Activated T-cell treated with anti-CD3 and anti-CD28 coated beads, Interleukin-2, amount 50 U/mL, for 4 hours (primary cell): ENCODE measurements around the gene TFAP2B. TPM values are rescaled to one million over a fixed set of nuclear protein-coding genes. Genes with fewer than 3 reads are reported as not detected.

Experiments
- ATAC-seq, 2 donors: fragments of 200-7000 bp; cut with Tn5 transposase; one replicate each; pipeline ENCODE4 v1.10.0; 2021
- DNase-seq: peaks from one replicate; pipeline ENCODE4 v3.0.0-alpha.2; 2020
- H3K27me3 Mint-ChIP-seq: one replicate; pipeline ENCODE4 v1.8.0; 2021; ENCODE audit warnings: low read depth, mixed read lengths
- H3K36me3 Mint-ChIP-seq: one replicate; pipeline ENCODE4 v1.8.0; 2022; ENCODE audit warnings: mixed read lengths; ENCODE audit not compliant: insufficient read depth
- H3K4me1 Mint-ChIP-seq: one replicate; pipeline ENCODE4 v1.8.0; 2021; ENCODE audit warnings: low read depth, mixed read lengths
- H3K4me3 Mint-ChIP-seq: one replicate; pipeline ENCODE4 v1.8.0; 2021; ENCODE audit warnings: mild to moderate bottlenecking, moderate library complexity, mixed read lengths
- H3K9me3 Mint-ChIP-seq: one replicate; pipeline ENCODE4 v1.8.0; 2021; ENCODE audit warnings: mixed read lengths
- total RNA-seq, 3 donors: library from RNA; stranded (reverse); gene quantifications; one replicate each; pipeline ENCODE4 v1.2.1, GENCODE V29; 2021

Gene TFAP2B
- total RNA-seq, 3 donors from 2014 or later: not detected

GRCh38 chr6:50834929-50835410, 16.3 kb downstream of the TFAP2B start:
- no peak overlapping the region for H3K4me3 Mint-ChIP-seq
- no peak for ATAC-seq
- H3K36me3 Mint-ChIP-seq: no peaks in the 10 kb centered on the region
- H3K4me1 Mint-ChIP-seq: no peaks in the 10 kb centered on the region
- no peaks in the 10 kb centered on the region for H3K9me3 Mint-ChIP-seq
- DNase-seq: no peak
- peaks cover 56% of the 10 kb centered on the region for H3K27me3 Mint-ChIP-seq

- ATAC-seq (no peak), DNase-seq (no peak)
- Mint-ChIP-seq H3K27me3 (peaks cover 64% of the 10 kb centered on the region), H3K9me3 (no peaks in the 10 kb centered on the region), H3K36me3 (no peaks in the 10 kb centered on the region), H3K4me1 (no peaks in the 10 kb centered on the region), H3K4me3 (no peak overlapping the region)
Measured at GRCh38 chr6:50836231-50836630, 17.6 kb downstream of the TFAP2B start.

GRCh38 chr6:50837589-50838445, 19.1 kb downstream of the TFAP2B start:
- no peaks in the 10 kb centered on the region for H3K4me1 Mint-ChIP-seq
- H3K27me3 Mint-ChIP-seq: peaks cover 71% of the 10 kb centered on the region
- no peak overlapping the region for H3K4me3 Mint-ChIP-seq
- no peaks in the 10 kb centered on the region for H3K9me3 Mint-ChIP-seq
- no peaks in the 10 kb centered on the region for H3K36me3 Mint-ChIP-seq
- DNase-seq (no peak), ATAC-seq (no peak)

GRCh38 chr6:50840112-50840810, 21.6 kb downstream of the TFAP2B start:
- Mint-ChIP-seq H3K4me1 (no peaks in the 10 kb centered on the region), H3K4me3 (no peak overlapping the region), H3K36me3 (no peaks in the 10 kb centered on the region), H3K27me3 (peaks cover 83% of the 10 kb centered on the region), H3K9me3 (no peaks in the 10 kb centered on the region)
- DNase-seq (no peak), ATAC-seq (no peak)

GRCh38 chr6:50840811-50841192, 22.1 kb downstream of the TFAP2B start:
- Mint-ChIP-seq H3K4me1 (no peaks in the 10 kb centered on the region), H3K36me3 (no peaks in the 10 kb centered on the region), H3K4me3 (no peak overlapping the region), H3K9me3 (no peaks in the 10 kb centered on the region), H3K27me3 (peaks cover 81% of the 10 kb centered on the region)
- DNase-seq (no peak), ATAC-seq (no peak)

GRCh38 chr6:50842446-50842845, 23.8 kb downstream of the TFAP2B start:
- Mint-ChIP-seq H3K4me1 (no peaks in the 10 kb centered on the region), H3K27me3 (peaks cover 83% of the 10 kb centered on the region), H3K36me3 (no peaks in the 10 kb centered on the region), H3K9me3 (no peaks in the 10 kb centered on the region), H3K4me3 (no peak overlapping the region)
- ATAC-seq: no peak
- no peak for DNase-seq

GRCh38 chr6:50842861-50843384, 24.3 kb downstream of the TFAP2B start:
- no peaks in the 10 kb centered on the region for H3K4me1 Mint-ChIP-seq
- no peaks in the 10 kb centered on the region for H3K9me3 Mint-ChIP-seq
- no peak for ATAC-seq
- DNase-seq: no peak
- H3K36me3 Mint-ChIP-seq: no peaks in the 10 kb centered on the region
- H3K4me3 Mint-ChIP-seq: no peak overlapping the region
- H3K27me3 Mint-ChIP-seq: peaks cover 83% of the 10 kb centered on the region

- no peaks in the 10 kb centered on the region for H3K4me1 Mint-ChIP-seq
- ATAC-seq: no peak
- H3K27me3 Mint-ChIP-seq: peaks cover 82% of the 10 kb centered on the region
- H3K36me3 Mint-ChIP-seq: no peaks in the 10 kb centered on the region
- H3K9me3 Mint-ChIP-seq: no peaks in the 10 kb centered on the region
- no peak for DNase-seq
- H3K4me3 Mint-ChIP-seq: no peak overlapping the region
Measured at GRCh38 chr6:50843842-50844241, 25.2 kb downstream of the TFAP2B start.

- no peak for DNase-seq
- no peak for ATAC-seq
- H3K36me3 Mint-ChIP-seq: no peaks in the 10 kb centered on the region
- H3K4me3 Mint-ChIP-seq: no peak overlapping the region
- H3K27me3 Mint-ChIP-seq: peaks cover 88% of the 10 kb centered on the region
- no peaks in the 10 kb centered on the region for H3K4me1 Mint-ChIP-seq
- no peaks in the 10 kb centered on the region for H3K9me3 Mint-ChIP-seq
Measured at GRCh38 chr6:50845499-50846143, 26.9 kb downstream of the TFAP2B start.

GRCh38 chr6:50846144-50846851, 27.6 kb downstream of the TFAP2B start:
- Mint-ChIP-seq H3K9me3 (no peaks in the 10 kb centered on the region), H3K27me3 (peaks cover 88% of the 10 kb centered on the region), H3K4me1 (no peaks in the 10 kb centered on the region), H3K36me3 (no peaks in the 10 kb centered on the region), H3K4me3 (no peak overlapping the region)
- no peak for DNase-seq
- no peak for ATAC-seq

- Mint-ChIP-seq H3K9me3 (no peaks in the 10 kb centered on the region), H3K4me1 (no peaks in the 10 kb centered on the region), H3K27me3 (peaks cover 88% of the 10 kb centered on the region), H3K4me3 (no peak overlapping the region), H3K36me3 (no peaks in the 10 kb centered on the region)
- ATAC-seq (no peak), DNase-seq (no peak)
Measured at GRCh38 chr6:50846852-50847155, 28.1 kb downstream of the TFAP2B start.

GRCh38 chr6:50847890-50848594, 29.4 kb downstream of the TFAP2B start:
- no peak overlapping the region for H3K4me3 Mint-ChIP-seq
- DNase-seq: no peak
- H3K36me3 Mint-ChIP-seq: no peaks in the 10 kb centered on the region
- ATAC-seq: no peak
- H3K27me3 Mint-ChIP-seq: peaks cover 87% of the 10 kb centered on the region
- no peaks in the 10 kb centered on the region for H3K9me3 Mint-ChIP-seq
- no peaks in the 10 kb centered on the region for H3K4me1 Mint-ChIP-seq

GRCh38 chr6:50848989-50849795, 30.5 kb downstream of the TFAP2B start:
- Mint-ChIP-seq H3K36me3 (no peaks in the 10 kb centered on the region), H3K9me3 (no peaks in the 10 kb centered on the region), H3K4me3 (no peak overlapping the region), H3K4me1 (no peaks in the 10 kb centered on the region), H3K27me3 (peaks cover 80% of the 10 kb centered on the region)
- no peak for ATAC-seq
- no peak for DNase-seq
